ENCODE results near the gene GAS2L2. TPM values are rescaled to one million over a fixed set of nuclear protein-coding genes. Genes with fewer than 3 reads are reported as not detected.

The GAS2L2 gene
- total and polyA plus RNA-seq, 2 of the 8 experiments (the other 6 are each of a cell fraction or from before 2014, with no cell fraction given) = 0.09 to 0.13 TPM

DNA sequence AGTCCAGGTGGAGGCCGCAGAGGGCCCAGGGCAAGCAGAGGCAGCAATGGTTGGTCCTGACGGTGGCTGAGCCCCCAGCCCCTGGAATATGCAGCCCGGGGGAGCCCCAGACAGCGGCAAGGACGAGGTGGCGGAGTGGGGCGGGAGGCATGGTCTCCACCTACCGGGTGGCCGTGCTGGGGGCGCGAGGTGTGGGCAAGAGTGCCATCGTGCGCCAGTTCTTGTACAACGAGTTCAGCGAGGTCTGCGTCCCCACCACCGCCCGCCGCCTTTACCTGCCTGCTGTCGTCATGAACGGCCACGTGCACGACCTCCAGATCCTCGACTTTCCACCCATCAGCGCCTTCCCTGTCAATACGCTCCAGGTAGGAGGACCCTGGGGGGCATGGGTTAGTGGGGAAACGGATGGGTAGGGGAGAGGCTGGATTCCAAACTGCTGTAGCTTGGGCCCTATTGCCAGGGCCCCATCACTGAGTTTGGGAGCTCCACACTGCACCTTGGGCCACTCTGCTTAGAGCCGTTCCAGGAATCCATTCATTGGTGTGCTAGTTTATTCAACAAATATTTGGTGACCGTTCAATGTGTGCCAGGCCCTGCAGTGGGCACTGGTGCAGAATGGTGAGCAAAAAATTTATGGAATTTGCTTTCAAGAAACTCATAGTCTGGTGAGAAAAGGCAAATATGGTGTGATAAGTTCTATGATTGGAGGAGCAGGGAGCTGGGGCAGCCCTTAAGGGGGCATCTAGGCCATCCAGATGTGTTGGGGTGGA is 17.8 kb downstream of the GAS2L2 start:
- Histone ChIP-seq H2BK15ac (ENCODE audit: low read length) (no peak overlapping the region), H3K14ac (ENCODE audit: insufficient read length) (no peak overlapping the region), H3K4me1 (replicated peaks in 1 of 4; ENCODE audit: control insufficient read depth in 3 of 4, insufficient read depth in 4 of 4, low read length in 3 of 4) (peaks cover 0 to 16% (median 7%) of the 10 kb centered on the region in 4 experiments; a peak in 5 of 7 replicates), H3K79me2 (ENCODE audit: control insufficient read depth in 1 of 2, insufficient read depth in 2 of 2, low read length in 2 of 2) (no peaks in the 10 kb centered on the region), H3K79me1 (ENCODE audit: low read depth, low read length) (peaks cover 2% of the 10 kb centered on the region), H4K20me1 (replicated peaks in 1 of 2; ENCODE audit: control insufficient read depth in 1 of 2, insufficient read depth in 2 of 2, low read length in 2 of 2) (peaks cover 5 to 19% of the 10 kb centered on the region in 2 experiments), H3K9ac (replicated peaks in 1 of 4; ENCODE audit: extremely low read depth in 1 of 4, low read depth in 3 of 4, low read length in 3 of 4) (no peak overlapping the region), H4K8ac (ENCODE audit: extremely low read depth, insufficient read depth, low read length) (no peak overlapping the region), H3K4me3 (ENCODE audit: extremely low read depth in 1 of 4, insufficient read depth in 2 of 4, low read depth in 3 of 4, low read length in 4 of 4) (no peak overlapping the region), H4K91ac (replicated peaks; ENCODE audit: insufficient read length, low read length) (no peak overlapping the region), H3K36me3 (ENCODE audit: control insufficient read depth in 2 of 4, insufficient read depth in 4 of 4, low read length in 3 of 4) (no peaks in the 10 kb centered on the region), H2BK20ac (ENCODE audit: low read length) (no peak overlapping the region), H4K5ac (ENCODE audit: insufficient read length, low read depth, low read length) (no peak overlapping the region), H3K23ac (ENCODE audit: insufficient read length) (no peak overlapping the region), H3K27ac (ENCODE audit: low read depth, low read length) (no peak overlapping the region), H3K4ac (replicated peaks; ENCODE audit: insufficient read length, low read depth, low read length) (no peak overlapping the region), H3K4me2 (ENCODE audit: insufficient read depth in 1 of 2, low read depth in 2 of 2, low read length in 2 of 2) (no peak overlapping the region), H3K56ac (replicated peaks; ENCODE audit: insufficient read length, low read depth, low read length) (no peak overlapping the region), H2AK5ac (ENCODE audit: low read depth, low read length) (no peak overlapping the region), H3K18ac (ENCODE audit: extremely low read depth, low read length) (no peak overlapping the region), H2BK120ac (replicated peaks; ENCODE audit: low read depth, low read length) (no peak overlapping the region), H2AFZ (ENCODE audit: low read length) (no peak overlapping the region), H3K9me3 (ENCODE audit: insufficient read depth in 2 of 2, low read depth in 1 of 2, low read length in 1 of 2) (peaks cover 1 to 2% of the 10 kb centered on the region in 2 experiments; a peak in 2 of 4 replicates), H3K23me2 (ENCODE audit: low read depth, low read length) (peaks cover 9% of the 10 kb centered on the region; the same call in 1 of the 2 replicates), H2BK5ac (ENCODE audit: low read depth, low read length) (no peak overlapping the region), H3K27me3 (replicated peaks in 1 of 4; ENCODE audit: control insufficient read depth in 3 of 4, extremely low read depth in 1 of 4, insufficient read depth in 3 of 4, low read length in 3 of 4) (peaks cover 4 to 24% (median 16%) of the 10 kb centered on the region in 4 experiments), H2BK12ac (ENCODE audit: low read depth, low read length) (no peak overlapping the region)
- ChIA-PET POLR2A (ENCODE audit: partially characterized antibody) (no interaction called here), CTCF (ENCODE audit: partially characterized antibody) (interaction anchor here (0.7 to 9.8 kb wide), 4 partner anchors 12 to 122 kb away, joined by 3 to 45 read pairs (median 6); no protein-coding TSS in a partner anchor)
- FAIRE-seq (no peak), DNase-seq (ENCODE audit: low read depth in 1 of 2, low spot score in 2 of 2) (no peak)
- 93% methylated on average over 29 of the region's 29 CpGs; no CpG with 5 or more reads in 1 of the 2 experiments for WGBS, 2 experiments (ENCODE audit: extremely low coverage in 1 of 2, insufficient coverage in 1 of 2, insufficient read length in 1 of 2, insufficient replicate concordance in 2 of 2, low coverage in 1 of 2, low lambda C conversion rate in 2 of 2, missing lambda C conversion rate in 1 of 2)
- no peak for TF ChIP-seq KDM4A (IDR thresholded peaks at IDR 0.05; ENCODE audit: low read depth, low read length, severe bottlenecking)
- no peak for TF ChIP-seq CHD1 (IDR thresholded peaks at IDR 0.05; ENCODE audit: low read depth, low read length)
- no peak for TF ChIP-seq CBX5 (IDR thresholded peaks at IDR 0.05; ENCODE audit: low read depth, low read length)
- no peak for TF ChIP-seq EZH2 (IDR thresholded peaks at IDR 0.05; ENCODE audit: low read depth, low read length, severe bottlenecking)
- no peak for TF ChIP-seq KDM1A (IDR thresholded peaks at IDR 0.05; ENCODE audit: borderline replicate concordance, low read length)
- TF ChIP-seq RBBP5 (IDR thresholded peaks at IDR 0.05; ENCODE audit: borderline replicate concordance, low read depth, low read length) = no peak
- no peak for TF ChIP-seq PHF8 (conservative IDR thresholded peaks at IDR 0.05; ENCODE audit: low read depth, low read length)
- no peak for TF ChIP-seq NRF1 (IDR thresholded peaks at IDR 0.05; ENCODE audit: low read depth, low read length)
- TF ChIP-seq SAP30 (IDR thresholded peaks at IDR 0.05; ENCODE audit: insufficient read depth, insufficient replicate concordance, low read length) = no peak
- TF ChIP-seq, protein P1, sequence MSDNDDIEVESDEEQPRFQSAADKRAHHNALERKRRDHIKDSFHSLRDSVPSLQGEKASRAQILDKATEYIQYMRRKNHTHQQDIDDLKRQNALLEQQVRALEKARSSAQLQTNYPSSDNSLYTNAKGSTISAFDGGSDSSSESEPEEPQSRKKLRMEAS (IDR thresholded peaks at IDR 0.05) = no peak
- TF ChIP-seq CTBP2 (IDR thresholded peaks at IDR 0.05; ENCODE audit: borderline replicate concordance, insufficient read depth, insufficient read length, low read length) = no peak
